Fibroblast of lung (primary cell): ENCODE measurements around the gene TSTD2. TPM values are rescaled to one million over a fixed set of nuclear protein-coding genes. Genes with fewer than 3 reads are reported as not detected.

Experiments used
- DNase-seq, 2 donors: peaks; one replicate each; pipeline versions ENCODE4 v3.0.0 to v3.0.0-alpha.2; 2010; ENCODE audit warnings: low read depth in 2 of 2
- H2AFZ ChIP-seq: 2 replicates; pipeline ENCODE4 v1.5.1; 2012; ENCODE audit warnings: low read length, control low read depth, inconsistent platforms
- H3K27ac ChIP-seq: 2 replicates; pipeline ENCODE4 v1.5.1; 2011; ENCODE audit warnings: low read length, control low read depth; ENCODE audit not compliant: insufficient read depth
- H3K27me3 ChIP-seq: 2 replicates; pipeline ENCODE4 v1.5.1; 2011; ENCODE audit warnings: mild to moderate bottlenecking, low read length; ENCODE audit not compliant: control insufficient read depth, insufficient read depth
- H3K36me3 ChIP-seq: 2 replicates; pipeline ENCODE4 v1.5.1; 2011; ENCODE audit warnings: low read length; ENCODE audit not compliant: control insufficient read depth, insufficient read depth
- H3K4me1 ChIP-seq: 2 replicates; pipeline ENCODE4 v1.5.1; 2011; ENCODE audit warnings: low read length; ENCODE audit not compliant: control insufficient read depth, insufficient read depth; ENCODE audit errors: extremely low read depth
- H3K4me2 ChIP-seq: 2 replicates; pipeline ENCODE4 v1.5.1; 2011; ENCODE audit warnings: low read length, control low read depth; ENCODE audit not compliant: insufficient read depth; ENCODE audit errors: extremely low read depth
- H3K4me3 ChIP-seq, 4 experiments: fragments of 200-600 bp in 1 of 4; sonication (generic) in 1 of 4; replicated peaks in 1 of 4; 2 replicates each; pipeline ENCODE4 v1.5.1; 2011 to 2016; ENCODE audit warnings: low read length in 4 of 4, low read depth in 3 of 4, mild to moderate bottlenecking in 3 of 4, control low read depth in 2 of 4, inconsistent platforms in 1 of 4, mixed read lengths in 1 of 4; ENCODE audit not compliant: insufficient read depth in 1 of 4; ENCODE audit errors: control extremely low read depth in 1 of 4
- H3K79me2 ChIP-seq: 2 replicates; pipeline ENCODE4 v1.5.1; 2012; ENCODE audit warnings: mild to moderate bottlenecking, low read length, inconsistent platforms; ENCODE audit not compliant: control insufficient read depth, insufficient read depth
- H3K9ac ChIP-seq: 2 replicates; pipeline ENCODE4 v1.5.1; 2011; ENCODE audit warnings: mild to moderate bottlenecking, low read length, control low read depth; ENCODE audit not compliant: insufficient read depth
- H3K9me3 ChIP-seq: 2 replicates; pipeline ENCODE4 v1.5.1; 2012; ENCODE audit warnings: low read depth, low read length; ENCODE audit not compliant: control insufficient read depth, insufficient read depth
- H4K20me1 ChIP-seq: 2 replicates; pipeline ENCODE4 v1.5.1; 2011; ENCODE audit warnings: low read length; ENCODE audit not compliant: control insufficient read depth, insufficient read depth; ENCODE audit errors: extremely low read depth
- CTCF ChIP-seq, 2 donors: IDR thresholded peaks in 1 of 2; conservative IDR thresholded peaks in 1 of 2; 1 replicate in 1 of 2; 2 replicates in 1 of 2; pipeline ENCODE4 v1.5.1; 2011 to 2012; ENCODE audit warnings: low read length in 2 of 2, control low read depth in 1 of 2, inconsistent platforms in 1 of 2, low read depth in 1 of 2, mild to moderate bottlenecking in 1 of 2
- EZH2 ChIP-seq: IDR thresholded peaks from 2 replicates; pipeline ENCODE4 v1.5.1; 2012; ENCODE audit warnings: low read length, control low read depth, mild to moderate bottlenecking; ENCODE audit errors: missing control alignments
- polyA plus RNA-seq, 2 donors: library from polyadenylated mRNA; depleted of rRNA in 1 of 2; stranded (reverse) in 1 of 2; unstranded in 1 of 2; fragments of >200 nt; gene quantifications; 2 replicates each; pipeline ENCODE4 v1.2.1, GENCODE V29; 2011 to 2012; ENCODE audit warnings: missing spikeins in 1 of 2
- total RNA-seq: library from RNA; depleted of rRNA; stranded (reverse); fragments of >200 nt; gene quantifications from 2 replicates; pipeline ENCODE4 v1.2.1, GENCODE V29; 2014

Gene TSTD2
- total and polyA plus RNA-seq, 2 donors (not counting 1 experiment from before 2014, with no cell fraction given) = 15.9 to 20.1 TPM

GRCh38 chr9:97551308-97551707 lies 81.9 kb downstream of the TSTD2 start:
- Histone ChIP-seq H3K27me3 (peaks cover 3% of the 10 kb centered on the region), H4K20me1 (no peaks in the 10 kb centered on the region), H3K9me3 (no peaks in the 10 kb centered on the region), H3K9ac (no peak overlapping the region), H3K4me3 (no peak overlapping the region), H3K79me2 (no peaks in the 10 kb centered on the region), H3K4me2 (no peak overlapping the region), H3K36me3 (no peaks in the 10 kb centered on the region), H3K27ac (no peak overlapping the region), H2AFZ (no peak overlapping the region), H3K4me1 (no peaks in the 10 kb centered on the region)
- TF ChIP-seq CTCF (conservative IDR thresholded peaks at IDR 0.05 in 1 of 2, IDR thresholded peaks at IDR 0.05 in 1 of 2; ENCODE audit: low read depth in 1 of 2, low read length in 2 of 2) (no peak), EZH2 (no peak)
- DNase-seq = no peak

- Histone ChIP-seq H3K27me3 (peaks cover 3% of the 10 kb centered on the region), H2AFZ (no peak overlapping the region), H3K4me1 (no peaks in the 10 kb centered on the region), H3K4me2 (no peak overlapping the region), H3K79me2 (no peaks in the 10 kb centered on the region), H3K4me3 (no peak overlapping the region), H3K9ac (no peak overlapping the region), H3K27ac (no peak overlapping the region), H3K36me3 (no peaks in the 10 kb centered on the region), H4K20me1 (no peaks in the 10 kb centered on the region), H3K9me3 (no peaks in the 10 kb centered on the region)
- TF ChIP-seq EZH2 (no peak), CTCF (conservative IDR thresholded peaks at IDR 0.05 in 1 of 2, IDR thresholded peaks at IDR 0.05 in 1 of 2; ENCODE audit: low read depth in 1 of 2, low read length in 2 of 2) (no peak)
- no peak for DNase-seq
These were observed 82.8 kb downstream of the TSTD2 start for GRCh38 chr9:97550386-97550785.

Other genes starting within 250 kb of the TSTD2 start
- gene TDRD7, start 221.3 kb downstream of the TSTD2 start, total RNA-seq = 9.0 and 14.7 TPM in 2 replicates
- 9.8 and 10.5 TPM in 2 replicates for gene TDRD7, start 221.3 kb downstream of the TSTD2 start, polyA plus RNA-seq
- gene TMOD1, start 131.7 kb downstream of the TSTD2 start, total RNA-seq = 2.6 and 4.0 TPM in 2 replicates
- 0.98 and 3.6 TPM in 2 replicates for gene TMOD1, start 131.7 kb downstream of the TSTD2 start, polyA plus RNA-seq
- gene NCBP1, start 453 bp upstream of the TSTD2 start, total RNA-seq = 36.5 and 42.9 TPM in 2 replicates
- 27.1 and 27.9 TPM in 2 replicates for gene NCBP1, start 453 bp upstream of the TSTD2 start, polyA plus RNA-seq
- gene XPA, start 64.0 kb upstream of the TSTD2 start, total RNA-seq = 6.4 and 9.7 TPM in 2 replicates
- gene XPA, start 64.0 kb upstream of the TSTD2 start, polyA plus RNA-seq = 4.2 and 6.1 TPM in 2 replicates
- not detected in 2 replicates for gene FOXE1, start 219.9 kb upstream of the TSTD2 start, total RNA-seq
- gene FOXE1, start 219.9 kb upstream of the TSTD2 start, polyA plus RNA-seq = 0.01 and 2.0 TPM in 2 replicates